ENCODE data around the gene ABI3BP.

Gene ABI3BP

DNA sequence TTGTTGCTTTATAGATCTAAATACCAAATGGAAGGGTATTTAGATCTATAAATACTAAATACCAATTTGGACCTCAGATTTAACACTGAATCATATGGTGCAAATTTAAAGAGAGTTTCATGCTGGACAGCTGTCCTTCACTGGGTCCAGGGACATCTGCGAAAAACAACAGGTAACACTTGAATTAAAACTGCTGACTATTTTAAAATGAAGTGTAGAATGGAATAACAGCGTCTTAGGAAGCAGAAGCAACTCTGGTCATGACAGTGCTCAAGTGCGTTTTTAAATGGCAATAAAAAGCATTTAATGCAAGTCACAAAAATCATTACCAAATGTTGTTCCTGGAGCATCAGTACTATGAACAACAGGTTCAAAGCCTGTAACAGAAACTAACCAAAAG, 177.6 kb downstream of the ABI3BP start:
- Histone ChIP-seq H3K79me2 (ENCODE audit: insufficient read depth, low read length) (no peaks in the 10 kb centered on the region), H3K4me2 (ENCODE audit: low read depth, low read length, poor library complexity, severe bottlenecking) (no peak overlapping the region), H3K9me2 (replicated peaks; ENCODE audit: low read depth, low read length) (no peaks in the 10 kb centered on the region), H3K9me3 (ENCODE audit: insufficient read depth, low read depth, low read length) (no peaks in the 10 kb centered on the region), H4K20me1 (ENCODE audit: insufficient read depth, low read length, poor library complexity, severe bottlenecking) (no peaks in the 10 kb centered on the region), H3F3A (ENCODE audit: low read depth) (no peaks in the 10 kb centered on the region), H3K36me3 (ENCODE audit: insufficient read depth, low read length) (no peaks in the 10 kb centered on the region), H3K9ac (ENCODE audit: low read depth, low read length, poor library complexity, severe bottlenecking) (no peak overlapping the region), H2AFZ (ENCODE audit: low read length) (no peak overlapping the region), H3K4me1 (ENCODE audit: insufficient read depth, low read length, poor library complexity, severe bottlenecking) (no peaks in the 10 kb centered on the region), H3K27me3 (ENCODE audit: insufficient read depth, low read length, poor library complexity, severe bottlenecking) (no peaks in the 10 kb centered on the region), H3K4me3 (ENCODE audit: low read length, poor library complexity, severe bottlenecking) (no peak overlapping the region)
- TF ChIP-seq CTCF (conservative IDR thresholded peaks at IDR 0.05; ENCODE audit: low read length) (no peak), EZH2phosphoT487 (IDR thresholded peaks at IDR 0.05; ENCODE audit: borderline replicate concordance) (no peak)

DNA sequence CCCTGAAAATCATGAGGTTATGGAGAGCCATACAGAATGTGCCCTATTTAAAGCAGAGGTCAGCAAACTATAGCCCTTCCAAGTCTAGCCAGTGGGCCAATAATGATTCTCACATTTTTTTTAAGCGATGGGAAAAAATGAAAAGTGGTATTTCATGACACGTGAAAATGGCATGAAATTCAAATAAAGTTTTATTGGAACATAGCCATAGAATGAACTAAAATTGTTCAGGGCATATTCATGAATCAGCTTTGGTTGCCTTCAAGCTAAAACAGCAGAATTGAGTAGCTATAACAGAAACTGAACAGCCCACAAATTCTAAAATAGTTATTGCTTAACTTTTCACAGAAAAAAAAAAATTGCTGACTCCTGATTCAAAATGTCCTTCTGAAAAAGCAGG, 179.4 kb downstream of the ABI3BP start:
- Histone ChIP-seq H4K20me1 (ENCODE audit: insufficient read depth, low read length, poor library complexity, severe bottlenecking) (no peaks in the 10 kb centered on the region), H3K4me2 (ENCODE audit: low read depth, low read length, poor library complexity, severe bottlenecking) (no peak overlapping the region), H3K27me3 (ENCODE audit: insufficient read depth, low read length, poor library complexity, severe bottlenecking) (no peaks in the 10 kb centered on the region), H3K9ac (ENCODE audit: low read depth, low read length, poor library complexity, severe bottlenecking) (no peak overlapping the region), H3K4me1 (ENCODE audit: insufficient read depth, low read length, poor library complexity, severe bottlenecking) (no peaks in the 10 kb centered on the region), H3K9me2 (replicated peaks; ENCODE audit: low read depth, low read length) (no peaks in the 10 kb centered on the region), H3K9me3 (ENCODE audit: insufficient read depth, low read depth, low read length) (no peaks in the 10 kb centered on the region), H3K4me3 (ENCODE audit: low read length, poor library complexity, severe bottlenecking) (no peak overlapping the region), H3K36me3 (ENCODE audit: insufficient read depth, low read length) (no peaks in the 10 kb centered on the region), H3F3A (ENCODE audit: low read depth) (no peaks in the 10 kb centered on the region), H2AFZ (ENCODE audit: low read length) (no peak overlapping the region), H3K79me2 (ENCODE audit: insufficient read depth, low read length) (no peaks in the 10 kb centered on the region)
- no peak for TF ChIP-seq CTCF (conservative IDR thresholded peaks at IDR 0.05; ENCODE audit: low read length)
- no peak for TF ChIP-seq EZH2phosphoT487 (IDR thresholded peaks at IDR 0.05; ENCODE audit: borderline replicate concordance)

DNA sequence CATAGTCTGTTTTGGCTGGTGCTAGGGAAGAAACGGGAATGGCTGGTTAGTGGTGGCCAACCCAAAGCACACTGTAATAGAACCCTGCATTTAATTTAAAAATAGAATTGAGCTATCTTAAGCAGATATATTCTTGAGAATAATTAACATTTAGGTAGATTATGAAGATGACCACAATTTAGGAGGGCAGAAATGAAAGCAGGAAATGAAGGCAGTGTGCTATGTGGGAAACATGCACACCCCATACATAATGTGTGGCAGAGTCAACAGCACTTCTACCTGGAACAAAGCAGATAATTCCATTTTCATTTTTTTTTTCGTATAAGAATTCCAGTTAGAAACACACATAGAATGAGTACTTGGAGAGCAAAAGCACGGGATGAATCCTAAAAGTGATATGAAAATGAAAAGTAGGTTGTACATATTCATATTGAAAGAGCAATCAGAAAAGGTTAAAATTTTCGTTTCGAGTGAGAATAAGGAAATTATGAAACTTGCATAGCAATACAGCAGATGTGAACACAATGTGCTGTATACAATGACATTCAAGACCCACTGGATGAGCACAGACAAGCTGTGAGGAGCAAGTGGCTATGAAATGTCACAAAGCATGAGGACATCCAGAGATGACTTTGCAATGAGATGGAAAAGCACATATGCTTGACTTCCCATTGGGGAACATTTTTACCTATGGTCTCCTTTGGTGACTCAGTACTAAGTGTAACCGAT, 181.3 kb downstream of the ABI3BP start:
- Histone ChIP-seq H3K9ac (ENCODE audit: low read depth, low read length, poor library complexity, severe bottlenecking) (no peak overlapping the region), H3K4me2 (ENCODE audit: low read depth, low read length, poor library complexity, severe bottlenecking) (no peak overlapping the region), H2AFZ (ENCODE audit: low read length) (no peak overlapping the region)

More for the DNA sequence above, 181.3 kb downstream of the ABI3BP start:
- H3K79me2 ChIP-seq (ENCODE audit: insufficient read depth, low read length): no peaks in the 10 kb centered on the region
- no peak overlapping the region for H3K4me3 ChIP-seq (ENCODE audit: low read length, poor library complexity, severe bottlenecking)
- H3K9me2 ChIP-seq (replicated peaks; ENCODE audit: low read depth, low read length): no peaks in the 10 kb centered on the region
- H3K9me3 ChIP-seq (ENCODE audit: insufficient read depth, low read depth, low read length): no peaks in the 10 kb centered on the region
- H3F3A ChIP-seq (ENCODE audit: low read depth): no peaks in the 10 kb centered on the region
- H4K20me1 ChIP-seq (ENCODE audit: insufficient read depth, low read length, poor library complexity, severe bottlenecking): no peaks in the 10 kb centered on the region
- TF ChIP-seq CTCF (conservative IDR thresholded peaks at IDR 0.05; ENCODE audit: low read length): no peak
- TF ChIP-seq EZH2phosphoT487 (IDR thresholded peaks at IDR 0.05; ENCODE audit: borderline replicate concordance): no peak
- H3K36me3 ChIP-seq (ENCODE audit: insufficient read depth, low read length): no peaks in the 10 kb centered on the region
- H3K4me1 ChIP-seq (ENCODE audit: insufficient read depth, low read length, poor library complexity, severe bottlenecking): no peaks in the 10 kb centered on the region
- no peaks in the 10 kb centered on the region for H3K27me3 ChIP-seq (ENCODE audit: insufficient read depth, low read length, poor library complexity, severe bottlenecking)

Data from Loucy (cell line).